Brain microvascular endothelial cell (primary cell): ENCODE data around the gene HBG1.
A peak's percentile ranks its signal among the peaks of the same experiment; 100 is the strongest.

ENCODE experiments used
- DNase-seq: peaks from one replicate; pipeline ENCODE4 v3.0.0-alpha.2; 2020
- H3K27ac ChIP-seq: fragments of 250-450 bp; sonication (Bioruptor Pico); 2 replicates; pipeline ENCODE4 v1.5.1; 2020; ENCODE audit warnings: mild to moderate bottlenecking, moderate library complexity
- H3K27me3 ChIP-seq: fragments of 250-450 bp; sonication (Bioruptor Pico); replicated peaks from 2 replicates; pipeline ENCODE4 v1.5.1; 2020; ENCODE audit warnings: mild to moderate bottlenecking
- H3K36me3 ChIP-seq: fragments of 250-450 bp; sonication (Bioruptor Pico); replicated peaks from 2 replicates; pipeline ENCODE4 v1.5.1; 2020; ENCODE audit warnings: mild to moderate bottlenecking
- H3K4me3 ChIP-seq: 2 replicates; pipeline ENCODE4 v1.5.1; 2011; ENCODE audit warnings: low read depth, mild to moderate bottlenecking, control low read depth, low read length, moderate library complexity
- in situ Hi-C: cut with HindIII; loops from 2 replicates; pipeline ENCODE4 v1.10.0; 2017; ENCODE audit warnings: low sequenced_read_pairs, low pct_ligation_motif_present
- TF ChIP-seq, protein P1 (sequence below): IDR thresholded peaks from 2 replicates; pipeline ENCODE4 v1.5.1; 2011; ENCODE audit warnings: low read depth, mild to moderate bottlenecking, moderate library complexity, low read length, control low read depth, inconsistent platforms; ENCODE audit errors: missing control alignments

The HBG1 gene

DNA sequence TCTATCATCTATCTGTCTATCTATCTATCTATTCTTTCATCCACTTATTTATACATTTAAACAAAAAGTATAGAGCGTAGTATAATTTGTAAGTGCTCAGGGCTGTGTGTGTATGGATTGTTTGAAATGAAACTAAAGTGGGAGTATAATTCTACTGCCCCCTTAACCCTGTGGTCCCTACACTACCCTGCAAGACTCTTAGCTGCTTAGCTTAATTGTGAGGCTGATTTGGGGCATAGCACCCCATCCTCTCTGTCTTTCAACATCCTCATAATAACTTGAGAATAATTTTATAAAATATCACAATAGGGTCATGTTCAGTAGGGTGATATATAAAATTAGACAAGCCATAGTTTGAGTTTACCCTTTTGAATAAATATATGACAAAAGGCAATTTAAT, 40.4 kb upstream of the HBG1 start:
- TF ChIP-seq, protein P1, sequence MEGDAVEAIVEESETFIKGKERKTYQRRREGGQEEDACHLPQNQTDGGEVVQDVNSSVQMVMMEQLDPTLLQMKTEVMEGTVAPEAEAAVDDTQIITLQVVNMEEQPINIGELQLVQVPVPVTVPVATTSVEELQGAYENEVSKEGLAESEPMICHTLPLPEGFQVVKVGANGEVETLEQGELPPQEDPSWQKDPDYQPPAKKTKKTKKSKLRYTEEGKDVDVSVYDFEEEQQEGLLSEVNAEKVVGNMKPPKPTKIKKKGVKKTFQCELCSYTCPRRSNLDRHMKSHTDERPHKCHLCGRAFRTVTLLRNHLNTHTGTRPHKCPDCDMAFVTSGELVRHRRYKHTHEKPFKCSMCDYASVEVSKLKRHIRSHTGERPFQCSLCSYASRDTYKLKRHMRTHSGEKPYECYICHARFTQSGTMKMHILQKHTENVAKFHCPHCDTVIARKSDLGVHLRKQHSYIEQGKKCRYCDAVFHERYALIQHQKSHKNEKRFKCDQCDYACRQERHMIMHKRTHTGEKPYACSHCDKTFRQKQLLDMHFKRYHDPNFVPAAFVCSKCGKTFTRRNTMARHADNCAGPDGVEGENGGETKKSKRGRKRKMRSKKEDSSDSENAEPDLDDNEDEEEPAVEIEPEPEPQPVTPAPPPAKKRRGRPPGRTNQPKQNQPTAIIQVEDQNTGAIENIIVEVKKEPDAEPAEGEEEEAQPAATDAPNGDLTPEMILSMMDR = no peak
- Histone ChIP-seq H3K27me3 (no peaks in the 10 kb centered on the region), H3K36me3 (no peaks in the 10 kb centered on the region), H3K27ac (peak overlapping the region; percentile 58), H3K4me3 (no peak overlapping the region)
- in situ Hi-C loops = no loop called here
- DNase-seq = no peak

DNA sequence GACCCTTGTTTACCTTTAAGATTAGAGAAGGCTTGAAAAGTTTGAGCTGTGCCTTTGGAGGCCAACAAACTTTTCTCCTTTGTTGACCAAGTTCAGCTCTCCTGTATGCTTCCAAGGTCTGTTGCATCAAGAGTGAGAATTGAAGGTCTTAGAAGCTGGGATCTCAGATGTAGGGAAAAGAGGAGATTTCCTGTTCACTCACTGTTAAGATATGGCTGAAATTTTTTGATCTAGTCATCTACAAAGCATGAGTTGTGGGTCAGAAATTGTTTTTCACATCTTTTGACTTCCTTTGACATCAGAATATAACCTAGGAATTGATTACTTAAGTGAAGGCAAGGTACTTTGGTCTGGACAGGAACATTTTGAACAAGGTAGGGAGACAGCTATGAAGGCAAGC, 40.0 kb upstream of the HBG1 start:
- in situ Hi-C loops = no loop called here
- Histone ChIP-seq H3K27me3 (no peaks in the 10 kb centered on the region), H3K4me3 (no peak overlapping the region), H3K36me3 (no peaks in the 10 kb centered on the region), H3K27ac (peak overlapping the region; percentile 58)
- TF ChIP-seq, protein P1 = no peak
- no peak for DNase-seq

DNA sequence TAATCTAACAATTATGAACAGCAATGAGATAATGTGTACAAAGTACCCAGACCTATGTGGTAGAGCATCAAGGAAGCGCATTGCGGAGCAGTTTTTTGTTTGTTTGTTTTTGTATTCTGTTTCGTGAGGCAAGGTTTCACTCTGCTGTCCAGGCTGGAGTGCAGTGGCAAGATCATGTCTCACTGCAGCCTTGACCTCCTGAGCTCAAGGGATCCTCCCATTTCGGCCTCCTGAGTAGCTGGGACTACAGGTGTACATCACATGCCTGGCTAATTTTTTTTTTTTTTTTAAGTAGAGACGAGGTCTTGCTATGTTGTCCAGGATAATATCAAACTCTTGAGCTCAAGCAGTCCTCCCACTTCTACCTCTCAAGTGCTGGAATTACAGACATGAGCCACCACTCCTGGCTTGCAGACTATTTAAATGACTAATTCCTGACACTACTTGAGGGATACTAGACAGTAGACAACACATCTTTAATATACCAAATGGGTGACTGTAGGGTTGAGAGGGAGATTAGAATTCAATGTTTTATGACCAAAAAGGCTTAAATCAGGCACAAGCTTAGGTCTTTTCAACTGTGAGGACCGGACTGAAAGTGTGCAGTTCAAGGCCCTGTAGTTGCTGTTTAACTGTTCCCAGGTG, 39.4 kb upstream of the HBG1 start:
- TF ChIP-seq, protein P1 = no peak
- Histone ChIP-seq H3K27ac (peak overlapping the region; percentile 58), H3K27me3 (no peaks in the 10 kb centered on the region), H3K4me3 (no peak overlapping the region), H3K36me3 (no peaks in the 10 kb centered on the region)
- DNase-seq = no peak
- in situ Hi-C loops = no loop called here

DNA sequence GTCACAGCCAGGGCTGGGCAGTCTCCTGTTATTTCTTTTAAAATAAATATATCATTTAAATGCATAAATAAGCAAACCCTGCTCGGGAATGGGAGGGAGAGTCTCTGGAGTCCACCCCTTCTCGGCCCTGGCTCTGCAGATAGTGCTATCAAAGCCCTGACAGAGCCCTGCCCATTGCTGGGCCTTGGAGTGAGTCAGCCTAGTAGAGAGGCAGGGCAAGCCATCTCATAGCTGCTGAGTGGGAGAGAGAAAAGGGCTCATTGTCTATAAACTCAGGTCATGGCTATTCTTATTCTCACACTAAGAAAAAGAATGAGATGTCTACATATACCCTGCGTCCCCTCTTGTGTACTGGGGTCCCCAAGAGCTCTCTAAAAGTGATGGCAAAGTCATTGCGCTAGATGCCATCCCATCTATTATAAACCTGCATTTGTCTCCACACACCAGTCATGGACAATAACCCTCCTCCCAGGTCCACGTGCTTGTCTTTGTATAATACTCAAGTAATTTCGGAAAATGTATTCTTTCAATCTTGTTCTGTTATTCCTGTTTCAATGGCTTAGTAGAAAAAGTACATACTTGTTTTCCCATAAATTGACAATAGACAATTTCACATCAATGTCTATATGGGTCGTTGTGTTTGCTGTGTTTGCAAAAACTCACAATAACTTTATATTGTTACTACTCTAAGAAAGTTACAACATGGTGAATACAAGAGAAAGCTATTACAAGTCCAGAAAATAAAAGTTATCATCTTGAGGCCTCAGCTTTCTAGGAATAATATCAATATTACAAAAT, 38.6 kb upstream of the HBG1 start:
- in situ Hi-C loops = no loop called here
- Histone ChIP-seq H3K36me3 (no peaks in the 10 kb centered on the region), H3K27ac (no peak overlapping the region), H3K27me3 (no peaks in the 10 kb centered on the region), H3K4me3 (no peak overlapping the region)
- TF ChIP-seq, protein P1 = no peak
- DNase-seq = peak; percentile 58

DNA sequence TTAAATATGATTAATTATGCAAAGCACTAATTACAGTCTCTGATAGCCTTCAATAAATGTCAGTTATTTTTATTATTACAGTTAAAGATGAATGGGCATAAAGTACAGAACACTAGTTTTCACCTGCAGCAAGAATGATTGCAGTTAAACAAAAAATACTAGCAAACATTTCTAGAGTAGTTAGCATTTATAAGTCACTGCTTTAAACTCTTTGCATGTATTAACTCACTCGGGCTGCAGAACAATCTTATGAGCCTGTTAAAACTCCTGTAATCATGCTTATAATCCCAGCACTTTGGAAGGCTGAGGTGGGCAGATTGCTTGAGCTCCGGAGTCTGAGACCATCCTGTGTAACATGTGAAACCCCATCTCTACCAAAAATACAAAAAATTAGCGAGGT, 37.2 kb upstream of the HBG1 start:
- Histone ChIP-seq H3K27ac (no peak overlapping the region), H3K27me3 (no peaks in the 10 kb centered on the region), H3K4me3 (no peak overlapping the region), H3K36me3 (no peaks in the 10 kb centered on the region)
- no peak for DNase-seq
- in situ Hi-C loops = no loop called here
- TF ChIP-seq, protein P1 = no peak

DNA sequence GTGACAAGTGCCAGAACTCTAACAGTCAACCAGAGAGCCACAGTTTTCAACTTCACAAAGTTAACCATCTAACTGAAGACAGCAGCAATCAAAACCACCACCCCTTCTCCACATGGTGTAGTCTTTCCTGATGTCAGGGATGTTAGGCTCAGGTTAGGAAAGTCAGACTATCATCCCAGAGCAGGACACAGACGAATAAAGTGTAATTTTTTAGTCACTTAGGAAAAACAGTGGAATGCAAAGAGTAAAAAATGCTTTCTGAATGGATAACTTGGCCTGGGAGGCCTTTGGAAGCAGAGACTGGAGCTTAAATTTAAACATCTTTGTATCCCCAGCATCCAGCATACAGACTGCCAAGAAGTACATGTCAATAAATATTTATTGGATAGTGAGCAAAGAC, 36.7 kb upstream of the HBG1 start:
- Histone ChIP-seq H3K4me3 (no peak overlapping the region), H3K36me3 (no peaks in the 10 kb centered on the region), H3K27me3 (no peaks in the 10 kb centered on the region), H3K27ac (no peak overlapping the region)
- DNase-seq = no peak
- TF ChIP-seq, protein P1 = no peak
- in situ Hi-C loops = no loop called here
